OCI-LY3 (cell line): ENCODE results near the gene COX6A2.

Source experiments
- CTCF ChIP-seq: fragments of 200-600, 300-600 bp; sonication (generic); IDR thresholded peaks from 2 replicates; pipeline ENCODE4 v1.5.1; 2014; ENCODE audit warnings: antibody characterized with exemption, low read length, low read depth
- EZH2phosphoT487 ChIP-seq: fragments of 200-600 bp; shearing (Covaris generic); IDR thresholded peaks from 2 replicates; pipeline ENCODE4 v1.6.1; 2018; ENCODE audit warnings: antibody characterized with exemption, mixed run types, low read depth

- no peak for TF ChIP-seq CTCF
- TF ChIP-seq EZH2phosphoT487 = no peak
Measured at GRCh38 chr16:31452631-31453106, 24.5 kb upstream of the COX6A2 start.
